Mesothelial cell of epicardium (in vitro differentiated cells): ENCODE measurements around the gene TNIP2. TPM values are rescaled to one million over a fixed set of nuclear protein-coding genes. Genes with fewer than 3 reads are reported as not detected.

ENCODE experiments used
- DNase-seq, 2 experiments: peaks; one replicate each; pipeline ENCODE4 v3.0.0; 2021; ENCODE audit warnings: low spot score in 2 of 2; ENCODE audit not compliant: unreplicated experiment in 2 of 2
- H3K27ac Mint-ChIP-seq: 2 replicates; pipeline ENCODE4 v1.8.0; 2021; ENCODE audit warnings: mixed read lengths
- H3K27me3 Mint-ChIP-seq: 2 replicates; pipeline ENCODE4 v1.8.0; 2021; ENCODE audit warnings: low read depth, mixed read lengths
- H3K36me3 Mint-ChIP-seq: 2 replicates; pipeline ENCODE4 v1.8.0; 2021; ENCODE audit warnings: mixed read lengths
- H3K4me1 Mint-ChIP-seq: 2 replicates; pipeline ENCODE4 v1.8.0; 2021; ENCODE audit warnings: mixed read lengths
- H3K4me3 Mint-ChIP-seq: 2 replicates; pipeline ENCODE4 v1.8.0; 2021; ENCODE audit warnings: mild to moderate bottlenecking, moderate library complexity, mixed read lengths
- H3K9me3 Mint-ChIP-seq: 2 replicates; pipeline ENCODE4 v1.8.0; 2021; ENCODE audit warnings: mixed read lengths
- CTCF ChIP-seq: fragments of 200-600 bp; sonication (generic); IDR thresholded peaks from one replicate; pipeline ENCODE4 v1.5.0; 2021; ENCODE audit warnings: antibody characterized with exemption; ENCODE audit not compliant: unreplicated experiment
- total RNA-seq: library from RNA; stranded (reverse); gene quantifications from 3 replicates; pipeline ENCODE4 v1.2.1, GENCODE V29; 2021

TNIP2 gene
- total RNA-seq, 1 donor from 2014 or later: 25.0 TPM

- no peaks in the 10 kb centered on the region for H3K36me3 Mint-ChIP-seq
- H3K27me3 Mint-ChIP-seq: no peaks in the 10 kb centered on the region
- H3K9me3 Mint-ChIP-seq: no peaks in the 10 kb centered on the region
- no peak for TF ChIP-seq CTCF
- no peaks in the 10 kb centered on the region for H3K4me1 Mint-ChIP-seq
- DNase-seq: no peak
- H3K4me3 Mint-ChIP-seq: no peak overlapping the region
- H3K27ac Mint-ChIP-seq: no peak overlapping the region
These were observed 5.1 kb upstream of the TNIP2 start for GRCh38 chr4:2761035-2761923.

GRCh38 chr4:2757426-2757825, 1.3 kb upstream of the TNIP2 start:
- no peaks in the 10 kb centered on the region for H3K9me3 Mint-ChIP-seq
- H3K4me3 Mint-ChIP-seq: peak overlapping the region; percentile 67
- no peak for TF ChIP-seq CTCF
- H3K27me3 Mint-ChIP-seq: no peaks in the 10 kb centered on the region
- peaks cover 7% of the 10 kb centered on the region for H3K4me1 Mint-ChIP-seq
- H3K36me3 Mint-ChIP-seq: no peaks in the 10 kb centered on the region
- no peak overlapping the region for H3K27ac Mint-ChIP-seq
- no peak for DNase-seq

- no peak for DNase-seq
- peaks cover 7% of the 10 kb centered on the region for H3K4me1 Mint-ChIP-seq
- H3K4me3 Mint-ChIP-seq: peak overlapping the region; percentile 67
- H3K27ac Mint-ChIP-seq: no peak overlapping the region
- no peaks in the 10 kb centered on the region for H3K27me3 Mint-ChIP-seq
- no peaks in the 10 kb centered on the region for H3K36me3 Mint-ChIP-seq
- TF ChIP-seq CTCF: no peak
- no peaks in the 10 kb centered on the region for H3K9me3 Mint-ChIP-seq
These were observed 685 bp upstream of the TNIP2 start for GRCh38 chr4:2756691-2757350.

- Mint-ChIP-seq H3K4me1 (peaks cover 7% of the 10 kb centered on the region), H3K36me3 (no peaks in the 10 kb centered on the region), H3K4me3 (peak overlapping the region; percentile 64), H3K27ac (no peak overlapping the region), H3K9me3 (no peaks in the 10 kb centered on the region), H3K27me3 (no peaks in the 10 kb centered on the region)
- DNase-seq: no peak
- TF ChIP-seq CTCF: no peak
These were observed 1.0 kb downstream of the TNIP2 start for GRCh38 chr4:2754848-2755819.

- no peak for DNase-seq
- Mint-ChIP-seq H3K4me1 (peaks cover 7% of the 10 kb centered on the region), H3K27me3 (no peaks in the 10 kb centered on the region), H3K9me3 (no peaks in the 10 kb centered on the region), H3K36me3 (no peaks in the 10 kb centered on the region), H3K4me3 (no peak overlapping the region), H3K27ac (no peak overlapping the region)
- no peak for TF ChIP-seq CTCF
These were observed 2.7 kb downstream of the TNIP2 start for GRCh38 chr4:2753436-2753835.
